ENCODE results near the gene WDR19. TPM values are rescaled to one million over a fixed set of nuclear protein-coding genes. Genes with fewer than 3 reads are reported as not detected.
A peak's percentile ranks its signal among the peaks of the same experiment; 100 is the strongest.
"Not testable (repeated sequence)": the region's sequence is repeated elsewhere in the genome, so short reads cannot be mapped to it uniquely, and the experiment has no call there.

Gene WDR19
- total RNA-seq, 1 donor from 2014 or later, result 33.0 TPM

GRCh38 chr4:39233783-39234182 lies 51.5 kb downstream of the WDR19 start:
- DNase-seq, result no peak

DNA sequence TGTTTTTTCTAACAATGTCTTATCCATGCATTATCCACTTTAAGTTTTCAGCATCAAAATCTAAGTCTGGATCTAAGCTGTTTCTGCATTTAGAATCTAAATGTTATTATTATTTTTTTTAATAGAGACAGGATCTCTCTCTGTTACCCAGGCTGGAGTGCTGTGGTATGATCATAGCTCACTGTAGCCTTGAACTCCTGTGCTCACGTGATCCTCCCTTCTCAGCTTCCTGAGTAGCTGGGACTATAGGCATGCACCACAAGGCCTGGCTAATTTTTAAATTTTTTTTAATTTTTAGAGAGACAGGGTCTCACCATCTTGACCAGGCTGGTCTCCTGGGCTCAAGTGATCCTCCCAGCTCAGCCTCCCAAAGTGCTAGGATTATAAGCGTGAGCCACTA lies 52.7 kb downstream of the WDR19 start:
- DNase-seq, result no peak

DNA sequence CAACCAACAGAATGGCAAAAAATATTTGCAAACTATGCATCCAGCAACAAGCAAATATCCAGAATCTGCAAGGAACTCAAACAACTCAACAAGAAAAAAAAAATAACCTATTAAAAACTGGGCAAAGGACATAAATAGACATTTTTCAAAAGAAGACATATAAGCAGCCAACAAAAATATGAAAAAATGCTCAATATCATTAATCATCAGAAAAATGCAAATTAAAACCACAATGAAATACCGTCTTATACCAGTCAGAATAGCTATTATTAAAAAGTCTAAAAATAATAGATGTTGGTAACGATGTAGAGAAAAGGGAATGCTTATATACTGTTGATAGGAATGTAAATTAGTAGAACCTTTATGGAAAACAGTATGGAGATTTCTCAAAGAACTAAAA lies 53.4 kb downstream of the WDR19 start:
- DNase-seq, result no peak

- no peak for DNase-seq
Measured at GRCh38 chr4:39237179-39237578, 54.9 kb downstream of the WDR19 start.

DNA sequence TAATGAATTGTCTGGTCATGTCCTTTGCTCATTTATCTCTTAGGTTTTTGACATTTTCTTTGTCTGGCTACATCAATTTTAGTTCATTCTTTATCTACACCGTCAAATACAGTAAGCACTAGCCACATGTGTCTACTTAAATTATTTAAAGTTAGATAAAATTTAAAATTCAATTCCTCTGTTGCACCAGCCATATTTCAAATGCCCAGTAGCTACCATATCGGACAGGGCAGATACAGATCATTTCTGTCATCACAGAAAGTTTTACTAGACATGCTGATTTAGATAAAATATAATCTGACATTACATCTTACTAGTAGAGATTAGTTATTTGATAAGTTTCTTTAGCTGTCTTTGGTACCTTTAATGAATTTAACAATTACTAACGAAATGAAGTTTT lies 61.1 kb downstream of the WDR19 start:
- no peak for DNase-seq

- peak; percentile 89 for DNase-seq
Measured at GRCh38 chr4:39255266-39255665, 72.9 kb downstream of the WDR19 start.

DNA sequence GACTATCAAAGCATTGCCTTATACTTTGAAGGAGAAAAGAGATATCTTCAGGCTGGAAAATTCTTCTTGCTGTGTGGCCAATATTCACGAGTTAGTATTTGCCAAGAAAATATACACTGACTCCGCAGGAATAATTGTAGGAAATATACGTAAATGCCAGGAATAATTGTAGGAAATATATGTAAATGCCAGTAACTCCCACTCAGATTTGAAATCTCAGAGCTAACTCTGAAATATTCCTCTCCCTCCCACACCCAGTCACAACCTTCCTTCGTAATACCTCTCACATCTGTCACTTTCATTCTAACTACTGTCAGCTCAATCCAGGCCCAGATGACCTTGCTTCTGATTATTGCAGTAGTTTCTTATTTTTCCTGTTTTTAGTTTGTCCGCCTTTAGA lies 73.5 kb downstream of the WDR19 start:
- peak; percentile 83 for DNase-seq

DNA sequence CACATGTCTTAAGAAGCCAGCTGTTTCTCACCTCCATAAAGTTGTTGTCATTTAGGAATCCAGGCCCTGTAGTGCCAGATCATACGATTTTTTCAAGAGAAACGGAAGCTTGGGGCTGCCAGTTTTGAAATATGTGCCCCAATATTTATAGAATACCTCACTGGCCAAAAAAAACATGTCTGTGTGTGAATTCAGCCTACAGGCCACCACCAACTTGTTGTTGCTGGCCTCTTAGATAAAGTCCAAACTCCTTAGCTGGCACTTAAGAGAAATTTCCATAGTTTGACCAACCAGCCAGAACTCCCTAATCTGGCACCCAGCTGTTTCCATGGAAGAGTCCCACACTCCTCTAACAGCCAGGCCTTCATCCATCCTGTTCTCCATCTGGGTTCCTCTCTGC lies 74.1 kb downstream of the WDR19 start:
- peak; percentile 68 for DNase-seq

DNA sequence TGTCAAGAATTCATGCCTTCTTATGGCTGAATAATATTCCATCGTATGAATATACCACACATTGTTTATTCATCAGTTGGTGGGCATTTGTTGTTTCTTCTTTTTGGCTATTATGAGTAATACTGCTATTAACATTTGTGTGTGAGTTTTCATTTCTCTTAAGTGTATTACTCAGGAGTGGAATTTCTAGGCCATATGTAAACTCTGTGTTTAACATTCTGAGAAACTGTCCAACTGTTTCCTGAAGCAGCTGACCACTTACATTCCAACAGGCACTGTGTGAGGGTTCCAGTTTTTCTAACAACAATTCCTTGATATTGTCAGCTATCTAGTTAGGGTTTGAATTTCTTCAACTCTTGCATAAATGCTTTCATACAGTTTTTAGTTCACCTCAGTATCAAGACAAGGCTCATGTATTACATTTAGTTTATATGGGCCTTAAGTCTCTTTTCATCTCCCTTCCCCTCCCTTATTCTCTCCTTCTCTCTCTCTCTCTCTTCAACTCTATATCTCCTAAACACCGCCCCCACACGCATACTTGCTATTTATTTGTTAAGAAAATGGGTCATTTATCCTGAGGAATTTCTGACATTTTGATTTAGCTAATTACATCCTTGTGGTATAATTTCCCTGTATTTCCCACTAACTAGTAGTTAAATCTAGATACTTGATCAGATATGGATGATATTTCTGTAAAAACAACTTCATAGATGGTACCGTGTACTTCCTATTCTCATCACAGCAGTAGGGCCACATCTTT lies 77.4 kb downstream of the WDR19 start:
- peak; percentile 62 for DNase-seq

GRCh38 chr4:39263895-39264294 lies 81.6 kb downstream of the WDR19 start:
- peak; percentile 34 for DNase-seq

GRCh38 chr4:39274503-39274902 lies 92.2 kb downstream of the WDR19 start:
- DNase-seq, result no peak

- not testable (repeated sequence) for DNase-seq
Measured at GRCh38 chr4:39277661-39278060, 95.3 kb downstream of the WDR19 start.

- no peak for DNase-seq
Measured at GRCh38 chr4:39278476-39278875, 96.1 kb downstream of the WDR19 start.

DNA sequence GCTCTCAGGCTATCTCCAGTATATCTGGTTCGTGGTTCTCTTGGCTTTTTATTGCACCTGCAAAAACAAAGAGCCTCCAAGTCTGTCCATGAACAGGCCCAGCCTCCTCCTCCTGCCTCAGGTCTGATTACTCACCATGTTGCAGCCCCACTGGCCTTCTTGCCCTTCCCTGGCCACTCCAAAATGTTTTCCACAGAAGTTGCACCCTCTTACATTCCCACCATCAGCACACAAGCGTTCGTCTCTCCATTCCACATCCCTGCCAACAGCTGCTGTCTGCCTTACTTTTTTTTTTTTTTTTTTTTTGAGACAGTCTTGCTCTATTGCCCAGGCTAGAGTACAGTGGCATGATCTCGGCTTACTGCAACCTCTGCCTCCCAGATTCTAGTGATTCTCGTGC lies 97.1 kb downstream of the WDR19 start:
- no peak for DNase-seq

- no peak for DNase-seq
Measured at GRCh38 chr4:39280770-39281169, 98.4 kb downstream of the WDR19 start.

GRCh38 chr4:39285111-39285795 lies 102.9 kb downstream of the WDR19 start:
- DNase-seq, result peak; percentile 75

- DNase-seq, result no peak
Measured at GRCh38 chr4:39285853-39286252, 103.5 kb downstream of the WDR19 start.

- no peak for DNase-seq
Measured at GRCh38 chr4:39286263-39286662, 103.9 kb downstream of the WDR19 start.

- no peak for DNase-seq
Measured at GRCh38 chr4:39287223-39287622, 104.9 kb downstream of the WDR19 start.

GRCh38 chr4:39291686-39292085 lies 109.4 kb downstream of the WDR19 start:
- DNase-seq, result no peak

DNA sequence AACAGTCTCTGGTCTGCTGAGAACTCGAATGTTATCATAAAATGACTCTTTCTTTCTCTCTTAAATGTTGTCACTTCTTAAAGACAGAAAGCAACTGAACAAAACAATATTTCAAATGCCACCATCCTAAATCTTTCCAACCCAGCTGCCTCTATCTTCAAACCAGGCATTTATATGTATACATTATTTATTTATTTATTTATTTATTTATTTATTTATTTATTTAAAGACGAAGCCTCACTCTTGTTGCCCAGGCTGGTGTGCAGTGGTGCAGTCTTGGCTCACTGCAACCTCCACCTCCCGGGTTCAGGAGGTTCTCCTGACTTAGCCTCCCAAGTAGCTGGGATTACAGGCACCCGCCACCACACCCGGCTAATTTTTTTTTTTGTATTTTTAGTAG lies 110.1 kb downstream of the WDR19 start:
- not testable (repeated sequence) for DNase-seq

GRCh38 chr4:39295784-39296183 lies 113.5 kb downstream of the WDR19 start:
- DNase-seq, result no peak

GRCh38 chr4:39302901-39303300 lies 120.6 kb downstream of the WDR19 start:
- DNase-seq, result no peak

GRCh38 chr4:39303871-39304270 lies 121.5 kb downstream of the WDR19 start:
- DNase-seq, result no peak
